GM19438 (cell line): ENCODE data around the gene LRIG1.

Source experiments
- ATAC-seq: cut with Tn5 transposase; IDR thresholded peaks from one replicate; pipeline ENCODE4 v1.9.1; 2021; ENCODE audit warnings: low read depth; ENCODE audit not compliant: unreplicated experiment

LRIG1 gene

GRCh38 chr3:66490984-66491383 is 9.8 kb downstream of the LRIG1 start:
- ATAC-seq: no peak

GRCh38 chr3:66490214-66490613 is 10.6 kb downstream of the LRIG1 start:
- ATAC-seq: no peak

- no peak for ATAC-seq
Measured at GRCh38 chr3:66489581-66489980, 11.2 kb downstream of the LRIG1 start.

- no peak for ATAC-seq
Measured at GRCh38 chr3:66489115-66489514, 11.7 kb downstream of the LRIG1 start.

GRCh38 chr3:66488492-66488891 is 12.3 kb downstream of the LRIG1 start:
- no peak for ATAC-seq

- no peak for ATAC-seq
Measured at GRCh38 chr3:66487465-66487864, 13.4 kb downstream of the LRIG1 start.

GRCh38 chr3:66486646-66487045 is 14.2 kb downstream of the LRIG1 start:
- ATAC-seq: no peak

GRCh38 chr3:66486202-66486601 is 14.6 kb downstream of the LRIG1 start:
- no peak for ATAC-seq

- no peak for ATAC-seq
Measured at GRCh38 chr3:66485291-66485968, 15.4 kb downstream of the LRIG1 start.

GRCh38 chr3:66484106-66484844 is 16.5 kb downstream of the LRIG1 start:
- ATAC-seq: no peak

- no peak for ATAC-seq
Measured at GRCh38 chr3:66483409-66483906, 17.4 kb downstream of the LRIG1 start.

GRCh38 chr3:66483006-66483405 is 17.8 kb downstream of the LRIG1 start:
- ATAC-seq: no peak

- no peak for ATAC-seq
Measured at GRCh38 chr3:66482018-66482404, 18.8 kb downstream of the LRIG1 start.

GRCh38 chr3:66481071-66482017 is 19.5 kb downstream of the LRIG1 start:
- ATAC-seq: peak; percentile 45

GRCh38 chr3:66480666-66481065 is 20.2 kb downstream of the LRIG1 start:
- peak; percentile 43 for ATAC-seq

- no peak for ATAC-seq
Measured at GRCh38 chr3:66479532-66479947, 21.3 kb downstream of the LRIG1 start.

- no peak for ATAC-seq
Measured at GRCh38 chr3:66478960-66479359, 21.9 kb downstream of the LRIG1 start.

GRCh38 chr3:66477856-66478255 is 23.0 kb downstream of the LRIG1 start:
- no peak for ATAC-seq

- ATAC-seq: no peak
Measured at GRCh38 chr3:66476852-66477381, 23.9 kb downstream of the LRIG1 start.

GRCh38 chr3:66475386-66476020 is 25.3 kb downstream of the LRIG1 start:
- no peak for ATAC-seq
